ENCODE data around the gene GABPB1.

Gene GABPB1

GRCh38 chr15:50277370-50277769 lies 77.6 kb downstream of the GABPB1 start:
- no peak for DNase-seq (ENCODE audit: low read depth in 3 of 3)

DNA sequence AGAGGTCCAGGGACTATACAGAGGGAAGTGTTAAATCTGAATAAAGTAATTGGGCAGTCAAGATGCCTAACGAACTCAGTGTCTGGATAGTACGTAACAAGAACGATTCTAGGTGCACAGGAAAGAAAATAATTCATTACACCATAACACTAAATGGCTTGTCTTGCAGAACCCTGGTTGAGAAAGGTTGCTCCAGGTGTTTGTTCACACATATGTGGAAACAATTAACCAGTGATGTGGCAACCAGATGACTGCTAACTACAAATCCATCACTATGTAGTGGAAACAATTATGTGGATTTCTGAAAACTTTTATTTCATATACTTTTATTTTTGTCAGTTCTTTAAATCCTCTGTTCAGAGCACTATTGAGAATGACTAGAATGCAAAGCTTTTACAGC lies 79.1 kb downstream of the GABPB1 start:
- DNase-seq (ENCODE audit: low read depth in 3 of 3) = no peak

DNA sequence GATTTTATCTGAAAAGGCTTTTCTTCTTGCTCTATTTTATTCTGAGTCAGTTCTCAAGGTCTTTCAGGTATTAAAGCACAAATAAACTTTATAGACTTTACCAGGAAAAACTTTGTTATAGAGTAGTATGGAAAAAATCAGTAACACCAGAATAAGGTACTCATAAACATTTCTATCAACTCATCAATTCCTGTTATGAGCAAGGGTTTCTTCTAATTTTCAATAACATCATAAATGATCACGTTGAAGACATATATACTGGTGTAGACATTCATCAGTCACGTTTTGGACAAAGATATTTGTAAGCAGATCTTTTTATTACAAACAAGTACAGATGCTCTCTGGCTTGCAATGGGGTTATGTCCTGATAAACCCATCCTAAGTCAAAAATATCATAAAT lies 79.9 kb downstream of the GABPB1 start:
- DNase-seq (ENCODE audit: low read depth in 3 of 3) = no peak

DNA sequence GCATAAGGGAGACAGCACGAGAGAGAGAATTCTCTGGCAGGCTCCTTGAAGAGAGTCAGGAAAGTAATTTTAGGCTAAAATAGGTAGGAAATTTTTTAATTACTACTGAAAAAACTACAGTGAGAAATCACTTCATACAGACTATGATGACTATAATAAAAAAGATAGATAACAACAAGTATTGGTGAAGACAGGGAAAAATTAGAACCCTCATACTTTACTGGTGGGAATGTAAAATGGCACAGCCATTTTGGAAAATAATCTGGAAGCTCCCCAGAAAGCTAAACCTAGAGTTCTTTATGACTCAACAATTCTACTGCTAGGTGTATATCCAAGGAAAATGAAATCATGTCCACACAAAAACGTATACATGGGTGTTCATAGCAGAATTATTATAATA lies 87.4 kb downstream of the GABPB1 start:
- DNase-seq (ENCODE audit: low read depth in 3 of 3) = no peak

DNA sequence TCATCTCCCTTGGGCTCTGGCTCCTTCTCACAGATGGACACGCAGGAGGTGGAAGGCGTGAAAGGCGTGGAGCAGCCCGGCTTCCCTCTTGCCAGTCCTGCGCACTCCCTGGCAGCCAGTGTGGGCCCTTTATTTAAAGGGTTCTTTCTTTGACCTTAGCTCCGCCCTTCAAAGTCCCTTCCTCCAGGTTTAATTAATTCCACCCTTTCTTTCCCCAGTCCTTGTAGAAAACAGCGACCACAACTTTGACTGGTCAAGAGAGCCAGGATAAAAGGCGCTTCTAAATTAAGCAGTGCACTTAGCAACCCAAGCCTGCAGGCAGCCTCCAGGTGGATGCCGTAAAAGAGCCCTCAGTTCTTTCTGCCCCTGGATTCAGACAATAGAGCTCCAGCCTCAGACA lies 89.4 kb downstream of the GABPB1 start, which contains the start of gene HDC:
TSS of gene HDC (minus strand) at position 107 of the 400 bp plus-strand sequence. CDS start at position 4, 103 bp downstream.
- no peak for DNase-seq (ENCODE audit: low read depth in 3 of 3)

GRCh38 chr15:50262533-50262932 lies 92.5 kb downstream of the GABPB1 start:
- DNase-seq (ENCODE audit: low read depth in 3 of 3) = peak in 2 of 3 experiments; percentile 9 to 29

DNA sequence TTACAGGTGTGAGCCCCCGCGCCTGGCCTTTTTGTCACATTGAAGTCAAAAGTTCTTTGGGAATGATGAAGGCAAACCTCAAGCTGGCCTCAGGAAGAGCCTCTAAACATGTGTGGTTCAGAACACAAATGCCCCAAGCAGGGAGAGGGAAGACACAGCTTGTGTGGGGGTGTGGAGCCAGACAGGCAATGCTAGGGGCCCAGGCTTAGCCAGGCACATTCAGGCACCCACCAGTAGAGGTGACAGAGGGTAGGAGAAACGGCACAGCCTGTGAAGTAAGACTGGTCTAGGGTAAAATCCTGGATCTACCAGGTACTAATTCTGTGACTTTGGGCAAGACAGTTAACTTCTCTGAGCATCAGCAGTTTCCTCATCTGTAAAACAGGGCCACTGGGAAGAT lies 93.0 kb downstream of the GABPB1 start:
- no peak for DNase-seq (ENCODE audit: low read depth in 3 of 3)

- no peak for DNase-seq (ENCODE audit: low read depth in 3 of 3)
Measured at GRCh38 chr15:50260969-50261496, 94.0 kb downstream of the GABPB1 start.

DNA sequence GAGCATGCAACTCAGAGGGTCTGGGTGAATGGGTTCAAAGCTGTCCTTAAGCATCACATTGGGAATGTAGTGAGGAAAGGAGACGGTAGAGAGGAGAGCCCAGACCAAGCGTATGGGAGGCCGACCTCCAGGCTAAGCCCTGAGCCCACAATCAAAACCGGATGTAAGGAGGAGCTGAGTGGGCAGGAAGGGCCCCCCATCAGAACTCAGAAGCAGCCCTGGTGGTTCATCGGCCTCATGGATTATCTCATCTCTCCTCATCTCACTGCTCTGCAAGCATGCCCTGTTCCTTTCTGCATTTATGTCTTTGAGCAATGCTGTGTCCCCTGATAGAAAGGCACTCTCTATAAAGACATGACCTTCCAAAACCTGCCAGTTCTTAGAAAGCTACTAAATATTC lies 95.7 kb downstream of the GABPB1 start:
- DNase-seq (ENCODE audit: low read depth in 3 of 3) = no peak

GRCh38 chr15:50257924-50258323 lies 97.1 kb downstream of the GABPB1 start:
- no peak for DNase-seq (ENCODE audit: low read depth in 3 of 3)

DNA sequence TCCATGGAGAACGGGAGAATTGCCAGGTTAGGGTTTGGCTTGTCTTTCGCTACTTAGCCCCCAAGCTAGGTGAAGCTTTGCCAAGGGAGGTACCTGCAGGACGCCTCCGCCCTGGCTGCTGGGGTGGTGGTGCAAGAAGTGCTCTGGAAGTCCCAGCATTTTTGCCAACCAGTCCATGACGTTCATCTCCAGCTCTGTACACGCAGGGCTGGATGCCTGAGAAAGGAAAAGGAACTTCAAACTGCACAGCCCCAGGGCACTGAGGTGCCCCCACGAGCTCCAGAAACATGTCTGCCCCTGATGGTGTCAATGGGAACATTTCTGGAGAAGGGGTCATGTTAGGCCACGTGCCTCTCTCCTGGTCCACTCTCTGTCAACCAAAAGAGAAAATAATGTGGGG lies 97.7 kb downstream of the GABPB1 start:
- DNase-seq (ENCODE audit: low read depth in 3 of 3) = no peak

DNA sequence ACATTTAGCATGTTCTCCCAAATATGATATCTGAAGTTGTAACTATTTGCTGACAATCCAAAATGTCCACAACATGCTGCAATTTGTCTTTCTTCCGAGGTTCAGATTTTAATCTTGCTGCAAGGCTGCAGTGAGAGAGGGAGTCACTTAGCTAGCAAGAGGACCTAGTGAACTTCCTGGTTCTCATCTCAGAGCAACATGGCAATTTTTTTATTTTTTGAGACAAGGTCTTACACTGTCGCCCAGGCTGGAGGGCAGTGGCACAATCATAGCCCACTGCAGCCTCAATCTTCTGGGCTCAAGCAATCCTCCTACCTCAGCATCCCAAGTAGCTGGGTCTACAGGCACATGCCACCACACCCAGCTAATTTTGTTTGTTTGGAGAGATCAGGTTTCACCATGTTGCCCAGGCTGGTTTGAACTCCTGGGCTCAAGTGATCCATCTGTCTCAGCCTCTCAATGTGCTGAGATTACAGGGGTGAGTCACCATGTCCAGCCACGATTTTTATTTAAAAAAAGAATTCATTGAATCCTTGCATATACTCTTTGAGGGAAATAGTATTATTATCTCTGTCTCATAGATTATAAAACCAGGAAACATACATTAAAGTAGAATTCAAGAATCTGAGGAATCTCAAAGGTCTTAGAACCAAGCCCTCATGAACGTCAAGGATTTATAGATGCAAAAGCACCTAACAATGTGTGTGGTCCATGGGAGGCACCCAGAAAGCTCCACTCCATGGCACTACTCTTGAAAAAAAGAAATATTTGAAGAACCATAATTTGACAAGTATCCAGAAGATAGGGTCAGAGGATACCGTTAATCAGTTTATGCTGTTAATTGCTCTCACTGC lies 98.6 kb downstream of the GABPB1 start:
- no peak for DNase-seq (ENCODE audit: low read depth in 3 of 3)

GRCh38 chr15:50252556-50252955 lies 102.4 kb downstream of the GABPB1 start:
- DNase-seq (ENCODE audit: low read depth in 3 of 3) = no peak

- no peak for DNase-seq (ENCODE audit: low read depth in 3 of 3)
Measured at GRCh38 chr15:50251638-50252182, 103.3 kb downstream of the GABPB1 start.

- DNase-seq (ENCODE audit: low read depth in 3 of 3) = no peak
Measured at GRCh38 chr15:50250760-50251394, 104.1 kb downstream of the GABPB1 start.

DNA sequence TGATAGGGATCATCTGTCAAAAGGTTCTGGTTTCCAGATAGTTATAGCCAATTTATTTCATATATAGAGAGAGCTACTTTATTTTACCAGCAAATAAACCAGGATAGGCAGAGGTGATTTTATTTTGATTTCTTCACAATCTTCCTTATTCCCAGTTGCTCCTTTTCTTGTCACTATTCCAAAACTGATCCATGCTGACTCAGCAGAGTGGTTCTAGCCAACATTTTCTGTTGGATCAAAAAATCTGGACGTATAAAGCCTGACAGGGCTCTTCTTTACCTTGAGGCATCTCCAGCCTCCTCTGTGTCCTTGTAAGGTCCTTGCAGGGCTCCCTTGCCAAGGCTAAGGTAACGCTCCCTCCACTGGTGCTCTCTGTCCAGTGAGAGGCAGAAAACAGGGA lies 105.3 kb downstream of the GABPB1 start:
- DNase-seq (ENCODE audit: low read depth in 3 of 3) = no peak

- no peak for DNase-seq (ENCODE audit: low read depth in 3 of 3)
Measured at GRCh38 chr15:50248994-50249582, 105.9 kb downstream of the GABPB1 start.

DNA sequence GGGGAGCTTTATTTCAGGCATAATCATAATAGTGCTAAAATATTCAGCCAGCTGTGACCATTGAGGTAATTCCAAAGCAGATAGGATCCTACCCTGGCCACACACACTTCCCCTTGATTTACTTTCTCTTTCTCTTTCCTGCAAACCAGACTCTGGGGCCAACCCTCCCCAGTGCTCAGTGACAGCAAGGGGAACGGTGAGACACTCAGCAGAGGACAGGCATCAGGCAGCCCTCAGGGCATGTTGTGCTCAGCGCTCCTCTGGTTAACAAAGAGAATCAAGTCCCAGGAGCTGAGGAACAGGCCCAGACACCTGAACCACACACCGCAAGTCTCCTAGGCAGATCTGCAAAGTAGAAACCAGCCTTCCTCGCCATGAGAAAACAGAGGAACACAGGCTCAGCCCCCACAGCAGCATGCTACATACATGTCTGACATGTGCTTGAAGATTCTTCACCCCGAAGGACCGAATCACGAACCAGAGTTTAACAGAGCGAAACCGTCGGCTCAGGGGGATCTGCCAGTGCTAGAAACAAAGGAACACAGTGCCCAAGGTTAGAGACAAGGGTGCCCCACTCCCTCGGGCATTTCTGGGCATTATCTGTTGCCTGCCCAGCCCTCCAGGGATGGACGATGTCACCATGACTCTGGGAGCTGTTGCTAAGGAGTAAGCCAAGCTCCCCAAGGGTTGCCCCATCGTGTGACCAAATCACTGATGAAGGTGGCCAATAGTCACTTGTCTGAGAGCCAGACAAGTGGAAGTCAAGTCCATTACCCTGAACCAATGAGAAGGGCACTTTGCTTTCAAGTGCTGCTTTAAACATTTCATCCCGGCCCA lies 107.0 kb downstream of the GABPB1 start:
- peak; percentile 11 to 36 (median 34) for DNase-seq (ENCODE audit: low read depth in 3 of 3)

DNA sequence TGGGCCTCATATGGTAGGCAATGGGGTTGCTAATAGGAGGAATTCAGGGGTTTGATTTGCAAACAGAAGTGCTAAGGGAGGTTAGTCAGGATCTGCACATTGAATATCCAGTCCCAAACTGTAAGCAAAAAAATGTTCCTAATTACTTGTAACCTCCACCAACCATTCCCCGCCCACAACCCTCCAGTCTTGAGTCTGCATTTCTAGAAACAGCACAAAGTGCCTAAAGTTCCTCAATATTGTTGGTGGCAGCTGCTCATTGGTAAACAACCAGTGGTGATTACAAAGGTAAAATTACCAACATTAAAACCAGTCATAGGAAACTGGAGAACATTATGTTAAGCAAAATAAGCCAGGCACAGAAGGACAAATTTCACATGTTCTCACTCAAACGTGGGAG lies 108.4 kb downstream of the GABPB1 start:
- DNase-seq (ENCODE audit: low read depth in 3 of 3) = no peak

- DNase-seq (ENCODE audit: low read depth in 3 of 3) = no peak
Measured at GRCh38 chr15:50244959-50245624, 109.9 kb downstream of the GABPB1 start.

- DNase-seq (ENCODE audit: low read depth in 3 of 3) = no peak
Measured at GRCh38 chr15:50244153-50244552, 110.8 kb downstream of the GABPB1 start.
